Osteocyte (in vitro differentiated cells): ENCODE data around the gene ATF7IP. TPM values are rescaled to one million over a fixed set of nuclear protein-coding genes. Genes with fewer than 3 reads are reported as not detected.
A peak's percentile ranks its signal among the peaks of the same experiment; 100 is the strongest.
"Not testable (repeated sequence)": the region's sequence is repeated elsewhere in the genome, so short reads cannot be mapped to it uniquely, and the experiment has no call there.

Experiments
- DNase-seq: peaks from one replicate; pipeline ENCODE4 v3.0.0; 2021; ENCODE audit warnings: mixed read lengths; ENCODE audit not compliant: unreplicated experiment; ENCODE audit errors: extremely low spot score
- H3K27ac Mint-ChIP-seq: one replicate; pipeline ENCODE4 v1.8.0; 2021; ENCODE audit warnings: mild to moderate bottlenecking, mixed read lengths; ENCODE audit not compliant: unreplicated experiment
- H3K27me3 Mint-ChIP-seq: one replicate; pipeline ENCODE4 v1.8.0; 2021; ENCODE audit warnings: mixed read lengths; ENCODE audit not compliant: unreplicated experiment
- H3K36me3 Mint-ChIP-seq: one replicate; pipeline ENCODE4 v1.8.0; 2021; ENCODE audit warnings: mixed read lengths; ENCODE audit not compliant: unreplicated experiment
- H3K4me1 Mint-ChIP-seq: one replicate; pipeline ENCODE4 v1.8.0; 2021; ENCODE audit warnings: mixed read lengths; ENCODE audit not compliant: unreplicated experiment
- H3K4me3 Mint-ChIP-seq: one replicate; pipeline ENCODE4 v1.8.0; 2021; ENCODE audit warnings: mild to moderate bottlenecking, moderate library complexity, mixed read lengths; ENCODE audit not compliant: unreplicated experiment
- H3K9me3 Mint-ChIP-seq: one replicate; pipeline ENCODE4 v1.8.0; 2021; ENCODE audit warnings: mixed read lengths; ENCODE audit not compliant: unreplicated experiment
- CTCF ChIP-seq: fragments of 200-600 bp; sonication (generic); IDR thresholded peaks from 2 replicates; pipeline ENCODE4 v1.5.0; 2021; ENCODE audit warnings: antibody characterized with exemption, mild to moderate bottlenecking, moderate library complexity
- long read RNA-seq: library from polyadenylated mRNA; unstranded; transcript quantifications from one replicate; pipeline ENCODE4 v2.0.0, GENCODE V29; 2021
- total RNA-seq: library from RNA; stranded (reverse); gene quantifications from 2 replicates; pipeline ENCODE4 v1.2.1, GENCODE V29; 2021

The ATF7IP gene
- 71.1 and 71.2 TPM in 2 replicates for total RNA-seq
- long read RNA-seq, full-length matches to known transcripts: 15 of 130 reads
- long read RNA-seq, partial matches to known transcripts: 98 of 130 reads
- long read RNA-seq, other reads (novel, unspliced or antisense): 17 of 130 reads

GRCh38 chr12:14365294-14366208 is at the start of gene ATF7IP:
TSS of gene ATF7IP (plus strand) at chr12:14365682. CDS start at chr12:14423916, 58,234 bp downstream.
- H3K27me3 Mint-ChIP-seq: no peaks in the 10 kb centered on the region
- H3K9me3 Mint-ChIP-seq: no peaks in the 10 kb centered on the region
- peak; percentile 53 for TF ChIP-seq CTCF
- peaks cover 11% of the 10 kb centered on the region for H3K36me3 Mint-ChIP-seq
- peak within 1 kb of the TSS; percentile 96 for H3K27ac Mint-ChIP-seq
- DNase-seq: peak; percentile 98
- H3K4me1 Mint-ChIP-seq: peaks cover 28% of the 10 kb centered on the region
- peak within 1 kb of the TSS; percentile 94 for H3K4me3 Mint-ChIP-seq

GRCh38 chr12:14317362-14318146 is 47.9 kb upstream of the ATF7IP start:
- H3K27me3 Mint-ChIP-seq: no peaks in the 10 kb centered on the region
- DNase-seq: no peak
- no peaks in the 10 kb centered on the region for H3K4me1 Mint-ChIP-seq
- no peak overlapping the region for H3K27ac Mint-ChIP-seq
- no peaks in the 10 kb centered on the region for H3K9me3 Mint-ChIP-seq
- no peaks in the 10 kb centered on the region for H3K36me3 Mint-ChIP-seq
- no peak overlapping the region for H3K4me3 Mint-ChIP-seq
- TF ChIP-seq CTCF: no peak

DNA sequence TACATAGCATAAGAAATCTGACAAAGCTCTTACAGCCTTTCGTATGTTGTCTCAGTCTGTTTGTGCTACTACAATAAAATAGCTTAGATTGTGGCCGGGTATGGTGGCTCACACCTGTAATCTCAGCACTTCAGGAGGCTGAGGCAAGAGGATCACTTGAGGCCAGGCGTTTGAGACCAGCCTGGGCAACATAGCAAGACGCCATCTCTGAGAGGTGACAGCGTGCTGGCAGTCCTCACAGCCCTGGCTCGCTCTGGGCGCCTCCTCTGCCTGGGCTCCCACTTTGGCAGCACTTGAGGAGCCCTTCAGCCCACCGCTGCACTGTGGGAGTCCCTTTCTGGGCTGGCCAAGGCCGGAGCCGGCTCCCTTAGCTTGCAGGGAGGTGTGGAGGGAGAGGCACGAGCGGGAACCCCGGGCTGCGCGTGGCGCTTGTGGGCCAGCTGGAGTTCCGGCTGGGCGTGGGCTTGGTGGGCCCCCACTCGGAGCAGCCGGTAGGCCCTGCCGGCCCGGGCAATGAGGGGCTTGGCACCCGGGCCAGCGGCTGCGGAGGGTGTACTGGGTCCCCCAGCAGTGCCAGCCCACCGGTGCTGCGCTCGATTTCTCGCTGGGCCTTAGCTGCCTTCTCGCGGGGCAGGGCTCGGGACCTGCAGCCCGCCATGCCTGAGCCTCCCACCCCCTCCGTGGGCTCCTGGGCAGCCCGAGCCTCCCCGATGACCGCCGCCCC is 45.6 kb upstream of the ATF7IP start:
- H3K4me3 Mint-ChIP-seq, H3K4me1 Mint-ChIP-seq, H3K9me3 Mint-ChIP-seq, H3K27me3 Mint-ChIP-seq, H3K27ac Mint-ChIP-seq, H3K36me3 Mint-ChIP-seq, DNase-seq: not testable (repeated sequence)

DNA sequence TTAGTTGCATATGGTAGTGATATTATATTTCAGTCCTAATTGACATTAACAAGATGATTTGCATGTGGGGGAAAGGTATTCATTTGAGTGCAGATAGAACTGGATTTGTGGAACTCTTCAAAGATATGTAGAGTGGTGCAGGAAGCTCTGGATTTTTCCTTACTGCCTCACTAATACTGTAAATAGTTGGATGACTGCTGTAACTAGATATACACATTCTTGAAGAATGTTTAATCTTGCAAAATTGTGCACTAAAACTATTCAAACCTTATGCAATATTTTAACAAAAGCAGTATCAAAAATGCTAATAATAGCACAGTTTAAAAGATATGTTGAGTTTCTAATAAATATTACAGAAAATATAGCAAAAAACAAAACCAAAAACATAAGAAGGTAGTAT is 43.1 kb upstream of the ATF7IP start:
- H3K4me3 Mint-ChIP-seq: no peak overlapping the region
- H3K36me3 Mint-ChIP-seq: no peaks in the 10 kb centered on the region
- H3K27me3 Mint-ChIP-seq: no peaks in the 10 kb centered on the region
- no peak for TF ChIP-seq CTCF
- no peaks in the 10 kb centered on the region for H3K9me3 Mint-ChIP-seq
- H3K27ac Mint-ChIP-seq: no peak overlapping the region
- DNase-seq: no peak
- no peaks in the 10 kb centered on the region for H3K4me1 Mint-ChIP-seq

- H3K27ac Mint-ChIP-seq: no peak overlapping the region
- no peaks in the 10 kb centered on the region for H3K27me3 Mint-ChIP-seq
- no peak for DNase-seq
- H3K9me3 Mint-ChIP-seq: no peaks in the 10 kb centered on the region
- no peak overlapping the region for H3K4me3 Mint-ChIP-seq
- TF ChIP-seq CTCF: no peak
- no peaks in the 10 kb centered on the region for H3K4me1 Mint-ChIP-seq
- H3K36me3 Mint-ChIP-seq: no peaks in the 10 kb centered on the region
Measured at GRCh38 chr12:14325716-14326343, 39.7 kb upstream of the ATF7IP start.
